HEK293 (cell line): ENCODE data around the gene DIPK1C.

Source experiments
- BCL11B ChIP-seq: fragments of 450-650 bp; formaldehyde crosslinking; IDR thresholded peaks from 2 replicates; pipeline ENCODE4 v1.5.1; 2016; ENCODE audit warnings: low read depth, missing biosample characterization, missing genetic modification characterization
- EGR2 ChIP-seq: fragments of 450-650 bp; formaldehyde crosslinking; IDR thresholded peaks from 2 replicates; pipeline ENCODE4 v1.5.1; 2016; ENCODE audit warnings: low read depth, missing biosample characterization, missing genetic modification characterization
- GFI1B ChIP-seq: fragments of 450-650 bp; formaldehyde crosslinking; IDR thresholded peaks from 2 replicates; pipeline ENCODE4 v1.5.1; 2016; ENCODE audit warnings: missing biosample characterization, missing genetic modification characterization
- GLI4 ChIP-seq: fragments of 450-650 bp; formaldehyde crosslinking; IDR thresholded peaks from 2 replicates; pipeline ENCODE4 v1.5.1; 2016; ENCODE audit warnings: missing biosample characterization, missing genetic modification characterization
- HOXD13 ChIP-seq: sonication (generic); formaldehyde crosslinking; IDR thresholded peaks from 2 replicates; pipeline ENCODE4 v1.8.0; 2022; ENCODE audit warnings: missing genetic modification reagents, borderline replicate concordance
- KLF17 ChIP-seq: fragments of 450-650 bp; formaldehyde crosslinking; IDR thresholded peaks from 2 replicates; pipeline ENCODE4 v1.5.1; 2016; ENCODE audit warnings: missing biosample characterization, missing genetic modification characterization
- KLF7 ChIP-seq: fragments of 450-650 bp; formaldehyde crosslinking; IDR thresholded peaks from 2 replicates; pipeline ENCODE4 v1.5.1; 2016; ENCODE audit warnings: missing biosample characterization, missing genetic modification characterization, borderline replicate concordance
- MEIS1 ChIP-seq: sonication (generic); formaldehyde crosslinking; IDR thresholded peaks from 2 replicates; pipeline ENCODE4 v1.8.1; 2022; ENCODE audit warnings: missing genetic modification reagents, mild to moderate bottlenecking, borderline replicate concordance
- MYNN ChIP-seq: fragments of 450-650 bp; formaldehyde crosslinking; IDR thresholded peaks from 2 replicates; pipeline ENCODE4 v1.5.1; 2016; ENCODE audit warnings: missing biosample characterization, missing genetic modification characterization, borderline replicate concordance
- OVOL3 ChIP-seq: fragments of 450-650 bp; formaldehyde crosslinking; IDR thresholded peaks from 2 replicates; pipeline ENCODE4 v1.5.1; 2016; ENCODE audit warnings: missing biosample characterization, missing genetic modification characterization
- PRDM6 ChIP-seq: fragments of 450-650 bp; formaldehyde crosslinking; IDR thresholded peaks from 2 replicates; pipeline ENCODE4 v1.5.1; 2017; ENCODE audit warnings: missing biosample characterization, missing genetic modification characterization
- SCRT1 ChIP-seq: fragments of 450-650 bp; formaldehyde crosslinking; IDR thresholded peaks from 2 replicates; pipeline ENCODE4 v1.5.1; 2016; ENCODE audit warnings: missing biosample characterization, missing genetic modification characterization, borderline replicate concordance
- SP2 ChIP-seq: fragments of 450-650 bp; formaldehyde crosslinking; IDR thresholded peaks from 2 replicates; pipeline ENCODE4 v1.5.1; 2016; ENCODE audit warnings: missing biosample characterization, missing genetic modification characterization
- YY1 ChIP-seq: fragments of 450-650 bp; formaldehyde crosslinking; IDR thresholded peaks from 2 replicates; pipeline ENCODE4 v1.5.1; 2018; ENCODE audit warnings: missing biosample characterization, missing genetic modification characterization
- ZBTB48 ChIP-seq: fragments of 450-650 bp; formaldehyde crosslinking; IDR thresholded peaks from 2 replicates; pipeline ENCODE4 v1.5.1; 2016; ENCODE audit warnings: missing biosample characterization, missing genetic modification characterization
- ZFHX2 ChIP-seq: fragments of 450-650 bp; formaldehyde crosslinking; conservative IDR thresholded peaks from 2 replicates; pipeline ENCODE4 v1.5.1; 2016; ENCODE audit warnings: missing biosample characterization, missing genetic modification characterization
- ZFP41 ChIP-seq: fragments of 450-650 bp; formaldehyde crosslinking; IDR thresholded peaks from 2 replicates; pipeline ENCODE4 v1.5.1; 2016; ENCODE audit warnings: missing biosample characterization, missing genetic modification characterization, borderline replicate concordance
- ZNF121 ChIP-seq: fragments of 450-650 bp; formaldehyde crosslinking; IDR thresholded peaks from 2 replicates; pipeline ENCODE4 v1.5.1; 2016; ENCODE audit warnings: missing biosample characterization, missing genetic modification characterization
- ZNF148 ChIP-seq: fragments of 450-650 bp; formaldehyde crosslinking; IDR thresholded peaks from 2 replicates; pipeline ENCODE4 v1.5.0; 2017; ENCODE audit warnings: missing biosample characterization, missing genetic modification characterization, borderline replicate concordance
- ZNF18 ChIP-seq: fragments of 450-650 bp; formaldehyde crosslinking; IDR thresholded peaks from 2 replicates; pipeline ENCODE4 v1.5.1; 2016; ENCODE audit warnings: missing biosample characterization, missing genetic modification characterization
- ZNF223 ChIP-seq: fragments of 450-650 bp; formaldehyde crosslinking; IDR thresholded peaks from 2 replicates; pipeline ENCODE4 v1.5.1; 2016; ENCODE audit warnings: missing biosample characterization, missing genetic modification characterization
- ZNF23 ChIP-seq: fragments of 450-650 bp; formaldehyde crosslinking; IDR thresholded peaks from 2 replicates; pipeline ENCODE4 v1.5.1; 2016; ENCODE audit warnings: missing biosample characterization, missing genetic modification characterization, borderline replicate concordance
- ZNF473 ChIP-seq: fragments of 450-650 bp; formaldehyde crosslinking; IDR thresholded peaks from 2 replicates; pipeline ENCODE4 v1.5.1; 2017; ENCODE audit warnings: missing biosample characterization, missing genetic modification characterization
- ZNF510 ChIP-seq: fragments of 450-650 bp; formaldehyde crosslinking; IDR thresholded peaks from 2 replicates; pipeline ENCODE4 v1.5.1; 2018; ENCODE audit warnings: mild to moderate bottlenecking, missing genetic modification characterization, missing biosample characterization; ENCODE audit not compliant: insufficient replicate concordance
- ZNF544 ChIP-seq: fragments of 450-650 bp; formaldehyde crosslinking; IDR thresholded peaks from 2 replicates; pipeline ENCODE4 v1.5.0; 2017; ENCODE audit warnings: missing biosample characterization, missing genetic modification characterization
- ZNF549 ChIP-seq: fragments of 450-650 bp; IDR thresholded peaks from 2 replicates; pipeline ENCODE4 v1.5.1; 2018; ENCODE audit warnings: missing biosample characterization, missing genetic modification characterization, mild to moderate bottlenecking, inconsistent platforms, moderate library complexity
- ZNF571 ChIP-seq: fragments of 450-650 bp; formaldehyde crosslinking; IDR thresholded peaks from 2 replicates; pipeline ENCODE4 v1.5.0; 2017; ENCODE audit warnings: missing biosample characterization, missing genetic modification characterization
- ZNF692 ChIP-seq: fragments of 450-650 bp; formaldehyde crosslinking; IDR thresholded peaks from 2 replicates; pipeline ENCODE4 v1.5.1; 2016; ENCODE audit warnings: missing biosample characterization, missing genetic modification characterization
- ZNF707 ChIP-seq: fragments of 450-650 bp; formaldehyde crosslinking; IDR thresholded peaks from 2 replicates; pipeline ENCODE4 v1.5.1; 2016; ENCODE audit warnings: missing biosample characterization, missing genetic modification characterization
- ZNF791 ChIP-seq: fragments of 450-650 bp; formaldehyde crosslinking; IDR thresholded peaks from 2 replicates; pipeline ENCODE4 v1.5.1; 2016; ENCODE audit warnings: missing biosample characterization, missing genetic modification characterization
- ZNF792 ChIP-seq: fragments of 450-650 bp; formaldehyde crosslinking; IDR thresholded peaks from 2 replicates; pipeline ENCODE4 v1.5.1; 2016; ENCODE audit warnings: missing biosample characterization, missing genetic modification characterization
- ZNF837 ChIP-seq: fragments of 450-650 bp; formaldehyde crosslinking; IDR thresholded peaks from 2 replicates; pipeline ENCODE4 v1.5.1; 2016; ENCODE audit warnings: missing biosample characterization, missing genetic modification characterization

DIPK1C gene

GRCh38 chr18:74495581-74496507 lies 38.7 kb upstream of the DIPK1C start, which contains the start of gene CNDP2 (continued):
- TF ChIP-seq ZNF148 (tag by site-specific recombination) (no peak), ZNF23 (no peak), MYNN (tag by site-specific recombination) (no peak), HOXD13 (CRISPR knock-in tag) (no peak), ZNF223 (tag by site-specific recombination) (no peak), ZNF571 (no peak), MEIS1 (CRISPR knock-in tag) (no peak), BCL11B (tag by site-specific recombination) (peak; percentile 63; the same call in 1 of the 2 replicates), YY1 (tag by site-specific recombination) (no peak), GFI1B (tag by site-specific recombination) (no peak), ZNF837 (tag by site-specific recombination) (no peak), GLI4 (tag by site-specific recombination) (no peak), SP2 (tag by site-specific recombination) (peak; percentile 98), ZNF121 (tag by site-specific recombination) (no peak), ZNF473 (tag by site-specific recombination) (no peak), KLF7 (tag by site-specific recombination) (no peak), ZNF692 (tag by site-specific recombination) (no peak; the same call in 1 of the 2 replicates), ZNF707 (tag by site-specific recombination) (no peak), EGR2 (tag by site-specific recombination) (peak; percentile 97), ZNF544 (tag by site-specific recombination) (no peak), SCRT1 (tag by site-specific recombination) (no peak), ZNF549 (tag by site-specific recombination) (no peak), ZFP41 (tag by site-specific recombination) (no peak), ZBTB48 (tag by site-specific recombination) (peak; percentile 30; the same call in 1 of the 2 replicates), OVOL3 (tag by site-specific recombination) (no peak), ZNF510 (no peak), ZFHX2 (tag by site-specific recombination) (peak; percentile 99), PRDM6 (tag by site-specific recombination) (no peak), ZNF18 (tag by site-specific recombination) (no peak), KLF17 (no peak; the same call in 1 of the 2 replicates), ZNF791 (tag by site-specific recombination) (no peak), ZNF792 (no peak)
